ENCODE measurements around the gene NRXN3. TPM values are rescaled to one million over a fixed set of nuclear protein-coding genes. Genes with fewer than 3 reads are reported as not detected.

The NRXN3 gene
- total and polyA plus RNA-seq, 2 experiments from 2014 or later = 1.0 to 1.8 TPM

DNA sequence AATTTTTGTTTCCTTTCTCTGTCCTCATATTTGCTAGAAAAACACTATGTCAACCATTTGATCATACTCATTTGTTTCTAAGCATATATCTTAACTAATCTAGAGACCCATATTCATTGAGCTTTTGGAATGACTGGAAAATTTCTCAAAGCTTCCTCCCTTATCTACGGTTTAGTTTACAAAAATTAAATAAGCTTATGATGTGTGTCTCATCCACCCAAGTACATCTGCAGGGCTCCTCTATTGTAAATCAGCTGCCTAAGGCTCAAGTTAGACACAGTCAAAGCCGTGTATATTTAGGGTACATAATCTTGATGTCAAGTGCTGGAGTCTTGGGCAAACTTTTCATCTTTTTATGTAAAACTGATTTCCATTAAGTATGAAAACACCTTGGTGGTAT, 1670.7 kb downstream of the NRXN3 start:
- ATAC-seq = no peak
- TF ChIP-seq, protein P1, sequence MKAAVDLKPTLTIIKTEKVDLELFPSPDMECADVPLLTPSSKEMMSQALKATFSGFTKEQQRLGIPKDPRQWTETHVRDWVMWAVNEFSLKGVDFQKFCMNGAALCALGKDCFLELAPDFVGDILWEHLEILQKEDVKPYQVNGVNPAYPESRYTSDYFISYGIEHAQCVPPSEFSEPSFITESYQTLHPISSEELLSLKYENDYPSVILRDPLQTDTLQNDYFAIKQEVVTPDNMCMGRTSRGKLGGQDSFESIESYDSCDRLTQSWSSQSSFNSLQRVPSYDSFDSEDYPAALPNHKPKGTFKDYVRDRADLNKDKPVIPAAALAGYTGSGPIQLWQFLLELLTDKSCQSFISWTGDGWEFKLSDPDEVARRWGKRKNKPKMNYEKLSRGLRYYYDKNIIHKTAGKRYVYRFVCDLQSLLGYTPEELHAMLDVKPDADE (IDR thresholded peaks at IDR 0.05) = no peak
- no peak for TF ChIP-seq JUNB (IDR thresholded peaks at IDR 0.05; ENCODE audit: unreplicated experiment)
- no peak for TF ChIP-seq EZH2 (IDR thresholded peaks at IDR 0.05; ENCODE audit: low read depth, unreplicated experiment)
- TF ChIP-seq STAT1 (IDR thresholded peaks at IDR 0.05; ENCODE audit: unreplicated experiment) = no peak
- TF ChIP-seq POLR2AphosphoS5 (IDR thresholded peaks at IDR 0.05; ENCODE audit: low read depth) = no peak
- TF ChIP-seq, protein P2, sequence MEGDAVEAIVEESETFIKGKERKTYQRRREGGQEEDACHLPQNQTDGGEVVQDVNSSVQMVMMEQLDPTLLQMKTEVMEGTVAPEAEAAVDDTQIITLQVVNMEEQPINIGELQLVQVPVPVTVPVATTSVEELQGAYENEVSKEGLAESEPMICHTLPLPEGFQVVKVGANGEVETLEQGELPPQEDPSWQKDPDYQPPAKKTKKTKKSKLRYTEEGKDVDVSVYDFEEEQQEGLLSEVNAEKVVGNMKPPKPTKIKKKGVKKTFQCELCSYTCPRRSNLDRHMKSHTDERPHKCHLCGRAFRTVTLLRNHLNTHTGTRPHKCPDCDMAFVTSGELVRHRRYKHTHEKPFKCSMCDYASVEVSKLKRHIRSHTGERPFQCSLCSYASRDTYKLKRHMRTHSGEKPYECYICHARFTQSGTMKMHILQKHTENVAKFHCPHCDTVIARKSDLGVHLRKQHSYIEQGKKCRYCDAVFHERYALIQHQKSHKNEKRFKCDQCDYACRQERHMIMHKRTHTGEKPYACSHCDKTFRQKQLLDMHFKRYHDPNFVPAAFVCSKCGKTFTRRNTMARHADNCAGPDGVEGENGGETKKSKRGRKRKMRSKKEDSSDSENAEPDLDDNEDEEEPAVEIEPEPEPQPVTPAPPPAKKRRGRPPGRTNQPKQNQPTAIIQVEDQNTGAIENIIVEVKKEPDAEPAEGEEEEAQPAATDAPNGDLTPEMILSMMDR (conservative IDR thresholded peaks at IDR 0.05; ENCODE audit: low read depth in 2 of 2) = no peak
- TF ChIP-seq, protein P3, sequence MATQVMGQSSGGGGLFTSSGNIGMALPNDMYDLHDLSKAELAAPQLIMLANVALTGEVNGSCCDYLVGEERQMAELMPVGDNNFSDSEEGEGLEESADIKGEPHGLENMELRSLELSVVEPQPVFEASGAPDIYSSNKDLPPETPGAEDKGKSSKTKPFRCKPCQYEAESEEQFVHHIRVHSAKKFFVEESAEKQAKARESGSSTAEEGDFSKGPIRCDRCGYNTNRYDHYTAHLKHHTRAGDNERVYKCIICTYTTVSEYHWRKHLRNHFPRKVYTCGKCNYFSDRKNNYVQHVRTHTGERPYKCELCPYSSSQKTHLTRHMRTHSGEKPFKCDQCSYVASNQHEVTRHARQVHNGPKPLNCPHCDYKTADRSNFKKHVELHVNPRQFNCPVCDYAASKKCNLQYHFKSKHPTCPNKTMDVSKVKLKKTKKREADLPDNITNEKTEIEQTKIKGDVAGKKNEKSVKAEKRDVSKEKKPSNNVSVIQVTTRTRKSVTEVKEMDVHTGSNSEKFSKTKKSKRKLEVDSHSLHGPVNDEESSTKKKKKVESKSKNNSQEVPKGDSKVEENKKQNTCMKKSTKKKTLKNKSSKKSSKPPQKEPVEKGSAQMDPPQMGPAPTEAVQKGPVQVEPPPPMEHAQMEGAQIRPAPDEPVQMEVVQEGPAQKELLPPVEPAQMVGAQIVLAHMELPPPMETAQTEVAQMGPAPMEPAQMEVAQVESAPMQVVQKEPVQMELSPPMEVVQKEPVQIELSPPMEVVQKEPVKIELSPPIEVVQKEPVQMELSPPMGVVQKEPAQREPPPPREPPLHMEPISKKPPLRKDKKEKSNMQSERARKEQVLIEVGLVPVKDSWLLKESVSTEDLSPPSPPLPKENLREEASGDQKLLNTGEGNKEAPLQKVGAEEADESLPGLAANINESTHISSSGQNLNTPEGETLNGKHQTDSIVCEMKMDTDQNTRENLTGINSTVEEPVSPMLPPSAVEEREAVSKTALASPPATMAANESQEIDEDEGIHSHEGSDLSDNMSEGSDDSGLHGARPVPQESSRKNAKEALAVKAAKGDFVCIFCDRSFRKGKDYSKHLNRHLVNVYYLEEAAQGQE (IDR thresholded peaks at IDR 0.05; ENCODE audit: unreplicated experiment) = no peak
- TF ChIP-seq, protein P4, sequence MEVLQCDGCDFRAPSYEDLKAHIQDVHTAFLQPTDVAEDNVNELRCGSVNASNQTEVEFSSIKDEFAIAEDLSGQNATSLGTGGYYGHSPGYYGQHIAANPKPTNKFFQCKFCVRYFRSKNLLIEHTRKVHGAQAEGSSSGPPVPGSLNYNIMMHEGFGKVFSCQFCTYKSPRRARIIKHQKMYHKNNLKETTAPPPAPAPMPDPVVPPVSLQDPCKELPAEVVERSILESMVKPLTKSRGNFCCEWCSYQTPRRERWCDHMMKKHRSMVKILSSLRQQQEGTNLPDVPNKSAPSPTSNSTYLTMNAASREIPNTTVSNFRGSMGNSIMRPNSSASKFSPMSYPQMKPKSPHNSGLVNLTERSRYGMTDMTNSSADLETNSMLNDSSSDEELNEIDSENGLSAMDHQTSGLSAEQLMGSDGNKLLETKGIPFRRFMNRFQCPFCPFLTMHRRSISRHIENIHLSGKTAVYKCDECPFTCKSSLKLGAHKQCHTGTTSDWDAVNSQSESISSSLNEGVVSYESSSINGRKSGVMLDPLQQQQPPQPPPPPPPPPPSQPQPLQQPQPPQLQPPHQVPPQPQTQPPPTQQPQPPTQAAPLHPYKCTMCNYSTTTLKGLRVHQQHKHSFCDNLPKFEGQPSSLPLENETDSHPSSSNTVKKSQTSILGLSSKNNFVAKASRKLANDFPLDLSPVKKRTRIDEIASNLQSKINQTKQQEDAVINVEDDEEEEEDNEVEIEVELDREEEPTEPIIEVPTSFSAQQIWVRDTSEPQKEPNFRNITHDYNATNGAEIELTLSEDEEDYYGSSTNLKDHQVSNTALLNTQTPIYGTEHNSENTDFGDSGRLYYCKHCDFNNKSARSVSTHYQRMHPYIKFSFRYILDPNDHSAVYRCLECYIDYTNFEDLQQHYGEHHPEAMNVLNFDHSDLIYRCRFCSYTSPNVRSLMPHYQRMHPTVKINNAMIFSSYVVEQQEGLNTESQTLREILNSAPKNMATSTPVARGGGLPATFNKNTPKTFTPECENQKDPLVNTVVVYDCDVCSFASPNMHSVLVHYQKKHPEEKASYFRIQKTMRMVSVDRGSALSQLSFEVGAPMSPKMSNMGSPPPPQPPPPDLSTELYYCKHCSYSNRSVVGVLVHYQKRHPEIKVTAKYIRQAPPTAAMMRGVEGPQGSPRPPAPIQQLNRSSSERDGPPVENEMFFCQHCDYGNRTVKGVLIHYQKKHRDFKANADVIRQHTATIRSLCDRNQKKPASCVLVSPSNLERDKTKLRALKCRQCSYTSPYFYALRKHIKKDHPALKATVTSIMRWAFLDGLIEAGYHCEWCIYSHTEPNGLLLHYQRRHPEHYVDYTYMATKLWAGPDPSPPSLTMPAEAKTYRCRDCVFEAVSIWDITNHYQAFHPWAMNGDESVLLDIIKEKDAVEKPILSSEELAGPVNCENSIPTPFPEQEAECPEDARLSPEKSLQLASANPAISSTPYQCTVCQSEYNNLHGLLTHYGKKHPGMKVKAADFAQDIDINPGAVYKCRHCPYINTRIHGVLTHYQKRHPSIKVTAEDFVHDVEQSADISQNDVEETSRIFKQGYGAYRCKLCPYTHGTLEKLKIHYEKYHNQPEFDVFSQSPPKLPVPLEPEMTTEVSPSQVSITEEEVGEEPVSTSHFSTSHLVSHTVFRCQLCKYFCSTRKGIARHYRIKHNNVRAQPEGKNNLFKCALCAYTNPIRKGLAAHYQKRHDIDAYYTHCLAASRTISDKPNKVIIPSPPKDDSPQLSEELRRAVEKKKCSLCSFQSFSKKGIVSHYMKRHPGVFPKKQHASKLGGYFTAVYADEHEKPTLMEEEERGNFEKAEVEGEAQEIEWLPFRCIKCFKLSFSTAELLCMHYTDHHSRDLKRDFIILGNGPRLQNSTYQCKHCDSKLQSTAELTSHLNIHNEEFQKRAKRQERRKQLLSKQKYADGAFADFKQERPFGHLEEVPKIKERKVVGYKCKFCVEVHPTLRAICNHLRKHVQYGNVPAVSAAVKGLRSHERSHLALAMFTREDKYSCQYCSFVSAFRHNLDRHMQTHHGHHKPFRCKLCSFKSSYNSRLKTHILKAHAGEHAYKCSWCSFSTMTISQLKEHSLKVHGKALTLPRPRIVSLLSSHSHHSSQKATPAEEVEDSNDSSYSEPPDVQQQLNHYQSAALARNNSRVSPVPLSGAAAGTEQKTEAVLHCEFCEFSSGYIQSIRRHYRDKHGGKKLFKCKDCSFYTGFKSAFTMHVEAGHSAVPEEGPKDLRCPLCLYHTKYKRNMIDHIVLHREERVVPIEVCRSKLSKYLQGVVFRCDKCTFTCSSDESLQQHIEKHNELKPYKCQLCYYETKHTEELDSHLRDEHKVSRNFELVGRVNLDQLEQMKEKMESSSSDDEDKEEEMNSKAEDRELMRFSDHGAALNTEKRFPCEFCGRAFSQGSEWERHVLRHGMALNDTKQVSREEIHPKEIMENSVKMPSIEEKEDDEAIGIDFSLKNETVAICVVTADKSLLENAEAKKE (CRISPR knock-in tag; IDR thresholded peaks at IDR 0.05) = no peak
- TF ChIP-seq ZNF331 (CRISPR knock-in tag; IDR thresholded peaks at IDR 0.05; ENCODE audit: low read depth) = no peak
- TF ChIP-seq ZNF114 (CRISPR knock-in tag; IDR thresholded peaks at IDR 0.05) = no peak
- no peak for TF ChIP-seq NANOG (IDR thresholded peaks at IDR 0.05; ENCODE audit: borderline replicate concordance)
- TF ChIP-seq CREB1 (CRISPR knock-in tag; IDR thresholded peaks at IDR 0.05; ENCODE audit: low read depth) = no peak

More for the DNA sequence above, 1670.7 kb downstream of the NRXN3 start:
- H3K79me2 ChIP-seq (replicated peaks; ENCODE audit: insufficient read depth) = no peaks in the 10 kb centered on the region
- H3K9me3 Mint-ChIP-seq = no peaks in the 10 kb centered on the region
- no peak overlapping the region for H2AFZ ChIP-seq
- H3K27me3 Mint-ChIP-seq (ENCODE audit: insufficient read depth, low read depth, poor library complexity) = no peaks in the 10 kb centered on the region
- H3K4me2 ChIP-seq = no peak overlapping the region
- no peak for DNase-seq (ENCODE audit: low spot score)
- no peak overlapping the region for H3K27ac ChIP-seq (ENCODE audit: low read depth)
- H3K36me3 ChIP-seq (ENCODE audit: insufficient read depth) = no peaks in the 10 kb centered on the region
- no peak overlapping the region for H3K27ac Mint-ChIP-seq
- no peak overlapping the region for H3K4me3 ChIP-seq
- H3K27me3 ChIP-seq (ENCODE audit: insufficient read depth) = no peaks in the 10 kb centered on the region
- no peaks in the 10 kb centered on the region for H3K36me3 Mint-ChIP-seq (ENCODE audit: low read depth)
- no peaks in the 10 kb centered on the region for H3K9me2 ChIP-seq (ENCODE audit: insufficient read depth)
- no peaks in the 10 kb centered on the region for H4K20me1 ChIP-seq (replicated peaks; ENCODE audit: insufficient read depth)
- H3K4me1 Mint-ChIP-seq = no peaks in the 10 kb centered on the region
- H3K4me3 Mint-ChIP-seq = no peak overlapping the region
- H3F3A ChIP-seq (replicated peaks; ENCODE audit: low read depth) = no peaks in the 10 kb centered on the region
- H3K4me1 ChIP-seq (ENCODE audit: insufficient read depth) = no peaks in the 10 kb centered on the region

All from GM23338 (cell line).